Measurements from ENCODE around the gene HDAC4.

The HDAC4 gene

DNA sequence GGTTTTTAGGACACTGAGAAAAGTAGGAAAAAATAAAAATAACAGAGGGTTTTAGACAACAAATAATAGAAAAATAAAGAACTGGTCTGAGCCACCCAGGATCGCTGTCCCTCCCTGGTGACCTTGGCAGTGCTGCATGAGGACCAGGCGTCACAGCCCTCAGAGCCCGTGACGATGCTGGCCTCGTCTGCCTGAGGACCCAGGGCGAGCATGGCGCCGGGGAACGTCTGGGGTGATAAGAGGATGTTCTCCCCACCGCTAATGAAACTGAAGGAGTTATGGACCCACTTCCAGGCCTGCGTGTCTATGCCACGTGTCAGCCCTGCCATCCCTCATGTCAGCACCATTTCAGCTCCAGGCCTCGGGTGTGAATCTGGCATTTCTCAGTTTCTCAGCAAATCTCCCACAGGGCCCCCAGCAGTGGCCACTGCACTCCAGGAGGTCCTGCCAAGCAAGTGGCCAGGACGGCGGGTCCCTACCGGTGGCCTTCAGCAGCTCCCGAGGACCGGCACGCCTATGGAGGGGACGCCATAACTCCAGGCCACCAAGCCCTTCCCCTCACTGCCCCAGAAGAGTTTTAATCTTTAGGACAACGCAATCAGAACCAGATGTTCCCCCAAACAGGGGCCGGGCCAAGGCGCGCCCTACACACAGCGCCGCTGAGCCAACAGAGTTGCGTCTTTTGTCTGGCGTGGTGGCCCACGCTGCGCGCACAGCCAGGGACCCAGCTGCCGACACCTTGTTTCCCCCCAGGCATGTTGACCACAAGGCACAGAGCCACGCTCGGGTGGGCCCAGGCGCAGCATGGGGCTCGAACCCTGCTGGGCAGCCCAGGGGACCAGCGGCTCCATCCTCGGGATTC lies 373.2 kb downstream of the HDAC4 start:
- TF ChIP-seq, protein P1, sequence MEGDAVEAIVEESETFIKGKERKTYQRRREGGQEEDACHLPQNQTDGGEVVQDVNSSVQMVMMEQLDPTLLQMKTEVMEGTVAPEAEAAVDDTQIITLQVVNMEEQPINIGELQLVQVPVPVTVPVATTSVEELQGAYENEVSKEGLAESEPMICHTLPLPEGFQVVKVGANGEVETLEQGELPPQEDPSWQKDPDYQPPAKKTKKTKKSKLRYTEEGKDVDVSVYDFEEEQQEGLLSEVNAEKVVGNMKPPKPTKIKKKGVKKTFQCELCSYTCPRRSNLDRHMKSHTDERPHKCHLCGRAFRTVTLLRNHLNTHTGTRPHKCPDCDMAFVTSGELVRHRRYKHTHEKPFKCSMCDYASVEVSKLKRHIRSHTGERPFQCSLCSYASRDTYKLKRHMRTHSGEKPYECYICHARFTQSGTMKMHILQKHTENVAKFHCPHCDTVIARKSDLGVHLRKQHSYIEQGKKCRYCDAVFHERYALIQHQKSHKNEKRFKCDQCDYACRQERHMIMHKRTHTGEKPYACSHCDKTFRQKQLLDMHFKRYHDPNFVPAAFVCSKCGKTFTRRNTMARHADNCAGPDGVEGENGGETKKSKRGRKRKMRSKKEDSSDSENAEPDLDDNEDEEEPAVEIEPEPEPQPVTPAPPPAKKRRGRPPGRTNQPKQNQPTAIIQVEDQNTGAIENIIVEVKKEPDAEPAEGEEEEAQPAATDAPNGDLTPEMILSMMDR (conservative IDR thresholded peaks at IDR 0.05; ENCODE audit: low read depth, low read length): no peak
- no peak overlapping the region for H3K4me3 ChIP-seq (ENCODE audit: low read depth, low read length)
- DNase-seq (ENCODE audit: low read depth): no peak

- TF ChIP-seq, protein P1 (conservative IDR thresholded peaks at IDR 0.05; ENCODE audit: low read depth, low read length): no peak
- DNase-seq (ENCODE audit: low read depth): no peak
- no peak overlapping the region for H3K4me3 ChIP-seq (ENCODE audit: low read depth, low read length)
Observed at GRCh38 chr2:239026711-239027361, 374.0 kb downstream of the HDAC4 start.

- DNase-seq (ENCODE audit: low read depth): peak; percentile 7
- H3K4me3 ChIP-seq (ENCODE audit: low read depth, low read length): no peak overlapping the region
- TF ChIP-seq, protein P1 (conservative IDR thresholded peaks at IDR 0.05; ENCODE audit: low read depth, low read length): no peak
Observed at GRCh38 chr2:239025951-239026461, 374.8 kb downstream of the HDAC4 start.

DNA sequence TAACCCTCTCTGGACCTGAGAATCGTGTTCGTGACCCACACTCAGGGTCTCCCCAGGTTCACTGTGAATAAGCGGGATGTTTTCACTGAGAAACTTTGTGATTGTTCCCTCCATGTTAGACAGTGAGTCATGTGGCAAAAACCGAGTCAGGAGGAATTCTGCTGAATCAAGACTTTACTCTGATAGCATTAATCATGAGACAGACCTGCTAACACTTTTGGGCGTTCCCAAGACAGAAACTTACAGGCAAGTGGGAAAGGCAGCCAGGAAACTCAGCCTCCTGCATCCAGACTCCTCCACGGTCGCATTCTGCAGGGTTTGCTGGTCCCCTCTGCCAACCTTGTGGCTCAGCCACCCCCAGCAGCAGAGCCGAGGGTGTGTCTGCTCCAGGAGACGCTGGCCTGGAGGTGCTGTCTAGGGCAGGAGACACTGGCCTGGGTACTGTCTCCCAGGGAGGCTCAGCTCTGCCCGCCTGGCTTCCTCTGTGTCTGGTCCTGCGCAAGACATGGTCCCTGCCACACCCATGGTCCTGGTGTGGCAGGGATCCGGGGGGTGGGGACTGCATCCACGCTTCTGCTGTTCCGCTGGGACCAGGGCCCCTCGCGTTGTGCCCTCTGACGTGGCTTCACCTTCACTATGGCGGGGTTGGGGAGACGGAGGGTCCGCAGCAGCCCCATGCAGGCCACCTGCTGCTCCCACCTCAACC lies 375.6 kb downstream of the HDAC4 start:
- no peak overlapping the region for H3K4me3 ChIP-seq (ENCODE audit: low read depth, low read length)
- TF ChIP-seq, protein P1 (conservative IDR thresholded peaks at IDR 0.05; ENCODE audit: low read depth, low read length): no peak
- peak; percentile 72 for DNase-seq (ENCODE audit: low read depth)

DNA sequence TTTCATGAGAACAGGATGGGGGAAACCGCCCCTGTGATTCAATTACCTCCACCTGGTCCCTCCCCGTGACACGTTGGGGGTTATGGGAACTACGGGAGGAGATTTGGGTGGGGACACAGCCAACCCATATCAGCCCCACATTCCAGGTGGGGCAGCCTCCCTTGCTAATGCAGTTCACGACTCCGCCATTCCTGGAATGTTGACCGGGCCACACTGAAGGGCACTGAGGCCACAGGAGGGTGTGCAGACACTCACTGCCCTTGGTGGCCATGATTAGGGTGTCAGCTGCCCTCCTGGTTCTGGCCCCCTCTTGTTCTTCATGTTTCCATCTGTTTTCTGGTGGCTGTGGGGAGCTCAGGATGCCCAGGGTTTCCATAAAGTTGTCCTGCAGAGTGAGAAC lies 376.6 kb downstream of the HDAC4 start:
- TF ChIP-seq, protein P1 (conservative IDR thresholded peaks at IDR 0.05; ENCODE audit: low read depth, low read length): no peak
- H3K4me3 ChIP-seq (ENCODE audit: low read depth, low read length): no peak overlapping the region
- no peak for DNase-seq (ENCODE audit: low read depth)

DNA sequence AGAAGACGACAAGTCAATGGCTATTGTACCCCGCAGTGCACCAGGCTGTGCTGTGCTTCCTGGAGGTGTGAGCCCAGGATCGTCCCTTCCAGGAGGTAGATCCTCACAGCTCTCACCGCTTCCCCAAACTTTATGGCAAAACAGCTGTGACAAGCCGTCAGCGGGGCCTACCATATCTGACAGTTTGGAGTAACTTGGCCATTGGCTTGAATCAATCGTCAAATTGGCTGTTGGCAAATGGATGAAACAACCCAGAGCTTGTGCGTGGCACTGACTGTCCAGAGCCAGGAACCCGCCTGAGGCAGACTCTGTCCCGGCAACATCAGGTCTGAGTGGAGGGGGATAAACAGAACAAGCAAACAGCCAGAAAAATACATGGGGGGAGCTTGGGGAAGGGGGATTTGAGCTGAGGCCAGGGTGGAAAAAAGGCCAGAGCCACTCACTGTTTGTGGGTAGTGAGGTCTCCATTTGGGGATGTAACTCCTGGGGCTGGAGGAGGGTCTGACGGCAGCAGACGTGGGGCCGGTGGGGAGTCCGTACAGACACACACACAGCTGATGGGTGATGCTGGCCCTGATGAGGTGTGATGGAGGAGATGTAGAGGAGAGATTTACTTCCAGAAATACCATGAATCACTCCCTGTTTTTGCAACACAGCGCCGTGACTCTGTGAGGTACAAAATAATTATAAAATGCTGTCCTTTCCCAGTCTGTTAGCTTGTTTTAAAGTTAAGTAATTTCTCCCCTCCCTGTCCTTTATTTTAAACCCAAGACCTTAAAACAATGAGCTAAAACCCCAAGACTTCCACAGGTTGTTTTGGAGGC lies 378.2 kb downstream of the HDAC4 start:
- DNase-seq (ENCODE audit: low read depth): no peak
- no peak overlapping the region for H3K4me3 ChIP-seq (ENCODE audit: low read depth, low read length)
- TF ChIP-seq, protein P1 (conservative IDR thresholded peaks at IDR 0.05; ENCODE audit: low read depth, low read length): no peak

Measured in choroid plexus epithelial cell (primary cell).